GM18870 (cell line): ENCODE results near the gene ARNT2.

Source experiments
- ATAC-seq: cut with Tn5 transposase; IDR thresholded peaks from one replicate; pipeline ENCODE4 v1.9.1; 2021; ENCODE audit warnings: moderate library complexity; ENCODE audit not compliant: unreplicated experiment

ARNT2 gene

DNA sequence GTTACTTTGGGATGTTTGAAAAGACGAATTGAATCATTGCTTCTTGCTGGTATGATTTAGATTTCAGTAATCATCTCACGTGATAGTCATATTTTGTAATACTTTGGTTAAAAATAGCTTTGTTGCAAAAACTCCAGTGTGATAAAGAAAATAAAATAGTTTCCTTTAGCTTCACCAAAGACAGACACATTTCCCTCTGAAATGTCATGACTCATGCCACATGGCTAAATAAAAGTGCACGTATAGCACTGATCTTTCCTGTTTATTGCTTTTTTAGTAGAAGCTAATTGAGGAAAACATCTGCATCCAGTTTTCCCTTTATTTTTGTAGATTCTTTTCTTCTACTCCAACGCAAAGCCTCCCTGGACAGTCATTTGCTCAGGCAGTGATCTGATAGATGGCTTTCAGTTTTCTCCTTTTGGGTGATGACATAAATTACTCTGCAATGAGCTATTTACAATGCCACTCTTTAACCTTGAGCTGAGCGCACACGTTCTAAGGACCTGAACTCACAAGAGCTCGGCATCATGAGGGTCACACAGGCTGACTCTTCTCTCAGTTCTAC is 84.9 kb downstream of the ARNT2 start:
- ATAC-seq: no peak

DNA sequence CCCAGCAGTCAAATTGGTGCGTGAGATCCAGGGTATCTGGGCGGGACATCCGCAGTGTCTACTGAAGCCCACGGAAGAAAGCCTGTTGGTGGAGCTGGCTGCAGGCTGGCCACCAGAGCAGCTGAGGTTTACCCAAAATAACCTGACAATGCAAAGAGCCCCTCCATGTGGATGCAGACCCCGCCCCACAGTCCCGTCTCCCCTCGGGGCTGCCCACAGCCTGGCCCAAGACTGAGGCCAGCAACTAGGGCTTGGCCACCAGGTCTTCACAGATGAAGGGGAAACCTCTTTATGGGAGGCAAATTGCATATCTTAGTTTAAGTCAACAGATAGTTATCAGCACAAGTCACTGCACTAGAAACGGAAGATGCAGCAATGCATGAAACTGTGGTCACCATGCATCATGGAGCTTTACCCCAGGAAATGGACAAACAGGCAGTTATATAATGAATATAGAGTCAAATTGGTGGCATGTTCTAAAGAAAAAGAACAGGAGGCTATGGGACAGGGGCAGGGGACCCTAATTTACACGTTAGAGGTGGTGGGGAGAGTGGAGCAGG is 86.3 kb downstream of the ARNT2 start:
- no peak for ATAC-seq

DNA sequence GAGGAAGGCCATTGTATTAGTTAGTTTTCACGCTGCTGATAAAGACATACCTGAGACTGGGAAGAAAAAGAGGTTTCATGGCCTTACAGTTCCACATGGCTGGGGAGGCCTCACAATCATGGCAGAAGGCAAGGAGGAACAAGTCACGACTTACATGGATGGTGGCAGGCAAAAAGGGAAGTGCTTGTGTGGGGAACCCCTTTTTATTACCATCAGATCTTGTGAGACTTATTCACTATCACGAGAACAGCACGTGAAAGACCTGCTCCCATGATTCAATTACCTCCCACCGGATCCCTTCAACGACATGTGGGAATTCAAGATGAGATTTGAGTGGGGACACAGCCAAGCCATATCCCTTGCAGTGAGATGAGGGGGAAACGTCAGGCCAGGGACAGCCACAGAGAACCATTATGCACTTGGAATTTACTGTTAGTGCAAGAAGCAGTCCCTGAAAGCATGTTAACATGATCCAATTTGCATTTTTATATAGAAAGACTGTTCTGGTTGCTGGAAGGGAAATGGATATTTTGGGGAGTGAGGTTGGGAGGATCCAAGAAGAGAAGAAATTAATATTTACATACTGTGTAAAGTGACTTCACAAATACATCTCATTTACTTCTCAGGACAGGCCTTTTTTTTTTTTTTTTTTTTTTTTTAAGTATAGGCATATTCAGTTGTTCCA is 87.1 kb downstream of the ARNT2 start:
- no peak for ATAC-seq

DNA sequence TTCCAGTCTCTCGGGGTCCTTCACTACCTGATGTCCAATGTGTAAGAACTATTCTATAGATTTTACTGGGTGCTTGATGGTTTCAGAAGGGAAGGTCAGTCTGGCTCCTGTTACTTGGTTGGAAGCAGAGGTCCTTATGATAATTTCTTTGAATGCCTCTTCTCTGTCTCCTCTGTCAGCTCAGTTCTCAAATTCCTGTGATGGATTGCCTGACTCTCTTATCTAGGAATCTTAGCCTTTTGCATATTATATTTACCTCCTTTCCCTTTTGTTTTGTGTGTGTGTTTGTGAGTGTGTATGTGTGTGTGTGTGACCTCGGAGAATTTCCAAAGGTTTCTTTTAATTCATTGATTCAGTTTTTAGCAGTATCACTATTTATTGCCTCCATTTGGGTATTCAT is 88.2 kb downstream of the ARNT2 start:
- ATAC-seq: no peak

DNA sequence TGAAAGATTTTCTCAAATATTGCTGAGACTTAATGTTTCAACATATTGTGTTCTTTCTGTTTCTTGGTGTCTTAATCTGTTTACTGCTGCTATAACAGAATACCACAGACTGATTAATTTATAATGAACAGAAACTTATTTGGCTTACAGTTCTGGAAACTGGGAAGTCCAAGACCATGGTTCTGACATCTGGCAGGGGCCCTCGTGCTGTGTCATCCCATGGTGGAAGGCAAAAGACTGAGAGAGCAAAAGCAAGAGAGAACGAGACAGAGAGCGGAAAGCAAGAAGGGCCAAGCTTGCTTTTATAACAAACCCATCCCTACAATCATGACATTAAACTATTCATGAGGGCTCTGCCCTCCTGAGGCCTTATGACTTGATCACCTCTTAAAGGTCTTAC is 88.7 kb downstream of the ARNT2 start:
- ATAC-seq: no peak

DNA sequence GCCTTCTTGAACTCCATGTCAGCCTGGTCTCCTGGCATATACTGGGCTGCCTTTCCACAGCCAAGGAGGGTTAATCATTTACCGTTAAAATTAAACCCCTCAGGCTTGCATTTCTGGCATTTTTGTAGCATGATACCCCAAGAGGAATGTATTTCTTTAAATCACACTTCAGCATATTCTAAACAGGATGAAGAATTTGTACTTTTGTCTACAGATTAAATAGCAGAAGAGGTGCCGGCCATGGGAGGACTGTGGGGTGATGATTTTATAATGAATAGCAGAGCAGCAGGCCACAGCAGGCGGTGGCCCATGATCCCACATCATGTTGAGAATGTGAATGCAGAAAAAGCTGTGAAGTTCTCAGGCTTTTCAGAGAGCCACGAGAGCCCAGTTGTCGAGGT is 90.2 kb downstream of the ARNT2 start:
- no peak for ATAC-seq

DNA sequence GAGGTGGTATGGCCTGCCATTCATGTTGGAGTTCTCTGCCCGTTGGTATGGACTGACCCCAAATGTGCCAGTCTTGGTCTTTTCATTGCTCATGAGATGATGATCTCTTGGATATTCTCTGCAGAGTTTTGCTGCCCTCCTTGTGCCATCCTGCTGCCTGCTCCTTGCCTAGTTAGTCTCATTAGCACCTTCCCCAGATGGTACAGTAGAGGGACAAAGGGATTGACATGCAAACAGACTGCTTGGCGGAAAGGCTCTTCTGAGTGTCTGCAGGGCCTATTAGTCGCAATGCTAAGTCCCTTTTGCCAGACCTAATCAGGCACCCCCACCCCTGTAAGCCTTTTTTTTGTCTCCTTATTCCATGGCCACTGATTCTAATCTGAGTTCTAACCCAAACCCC is 90.6 kb downstream of the ARNT2 start:
- ATAC-seq: no peak

DNA sequence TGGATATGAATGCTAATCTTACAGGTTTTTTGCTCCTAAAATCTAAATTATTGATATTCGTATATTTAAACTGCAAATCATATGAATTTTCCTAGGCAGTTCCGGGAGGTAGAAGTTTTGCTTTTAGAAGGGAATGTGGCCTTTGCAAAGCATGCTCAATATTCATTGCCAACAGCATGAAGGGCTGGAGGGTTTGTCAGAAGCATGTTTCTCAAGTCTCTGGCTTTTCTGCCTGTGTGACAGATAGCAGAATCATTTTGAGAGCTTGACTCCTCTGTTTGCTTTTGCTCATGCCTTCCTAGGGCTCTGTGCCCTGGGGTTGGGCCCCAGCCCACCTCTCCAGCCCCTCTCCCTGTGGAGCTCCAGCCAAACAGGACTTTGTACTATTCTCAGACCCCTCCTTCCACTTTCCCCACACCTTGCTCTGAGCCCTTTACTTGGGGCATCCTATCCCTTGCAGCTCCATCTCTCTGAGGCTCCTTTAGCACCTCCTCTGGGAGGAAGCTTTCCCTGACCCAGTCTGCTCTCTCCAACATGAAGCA is 91.3 kb downstream of the ARNT2 start:
- ATAC-seq: no peak

DNA sequence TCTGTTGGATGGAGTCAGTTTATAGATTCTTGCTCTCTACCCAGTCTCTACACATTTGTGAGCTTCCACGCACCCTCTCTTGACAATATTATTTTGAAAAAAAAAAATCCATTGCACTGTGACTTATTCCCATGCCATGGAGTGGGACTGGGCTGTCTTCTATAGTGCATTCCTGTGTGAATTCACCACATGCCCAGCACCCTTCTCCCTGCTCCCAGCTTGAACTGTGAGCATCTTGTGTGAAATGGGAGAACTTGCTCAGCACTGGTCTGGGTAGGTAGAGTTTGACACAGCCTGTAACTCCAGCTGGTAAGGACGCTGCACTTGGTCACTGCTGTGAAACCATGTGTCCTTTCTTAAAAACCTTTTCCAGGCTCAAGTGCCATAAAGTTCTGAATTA is 91.9 kb downstream of the ARNT2 start:
- ATAC-seq: no peak

DNA sequence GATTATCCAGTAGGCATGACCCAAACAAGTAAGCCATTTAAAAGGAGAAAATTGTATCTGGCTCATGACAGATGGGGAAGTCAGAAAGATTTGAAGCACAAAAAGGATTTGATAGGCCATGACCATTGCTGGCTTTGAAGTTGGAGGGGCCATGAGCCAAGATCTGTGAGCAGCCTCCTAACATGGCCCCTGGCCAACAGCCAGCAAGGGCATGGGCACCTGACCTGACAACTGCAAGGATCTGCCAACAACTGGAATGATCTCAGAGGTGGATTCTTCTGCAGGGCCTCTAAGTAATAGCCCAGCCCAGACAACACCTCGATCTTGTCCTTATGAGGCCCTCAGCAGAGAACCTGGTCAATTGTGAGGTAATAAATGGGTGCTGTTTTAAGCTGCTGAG is 93.0 kb downstream of the ARNT2 start:
- ATAC-seq: no peak

DNA sequence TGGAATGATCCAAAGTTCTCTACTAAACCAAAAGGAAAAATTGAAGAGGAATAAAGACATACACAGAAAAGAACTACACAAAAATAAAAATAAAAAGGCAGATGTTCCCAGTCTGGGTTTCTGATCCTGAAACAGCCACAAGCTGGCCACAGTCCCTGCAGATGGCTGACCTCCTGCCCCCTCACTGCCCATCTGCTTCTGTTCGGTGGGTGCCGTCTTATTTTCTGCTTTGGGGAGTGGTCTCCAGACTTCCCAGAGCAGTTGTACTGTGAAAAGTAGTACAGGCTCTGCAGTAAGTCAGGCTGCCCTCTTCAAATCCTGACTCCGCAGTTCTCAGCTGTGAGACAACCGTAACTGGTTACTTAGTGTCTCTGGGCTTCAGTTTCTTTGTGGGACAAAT is 94.5 kb downstream of the ARNT2 start:
- ATAC-seq: no peak

DNA sequence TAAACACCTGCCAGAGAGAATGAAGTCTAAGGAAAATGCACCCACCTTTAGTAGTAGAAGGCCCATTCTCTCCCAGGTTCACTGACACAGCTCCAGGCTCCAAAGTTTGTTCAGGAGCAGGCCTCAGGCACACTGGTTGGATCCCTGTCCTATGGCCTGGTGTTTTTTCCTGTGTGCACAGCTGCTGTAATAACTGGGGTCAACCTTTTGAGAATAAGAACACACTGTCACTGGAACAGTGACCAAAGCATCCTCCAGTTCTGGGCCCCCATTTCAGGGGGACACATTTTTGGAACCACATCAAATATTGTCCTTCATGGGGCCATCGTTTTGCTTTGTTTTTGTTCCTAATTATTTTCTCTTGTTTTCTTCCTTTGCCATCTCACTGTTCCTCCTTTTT is 95.8 kb downstream of the ARNT2 start:
- ATAC-seq: no peak

DNA sequence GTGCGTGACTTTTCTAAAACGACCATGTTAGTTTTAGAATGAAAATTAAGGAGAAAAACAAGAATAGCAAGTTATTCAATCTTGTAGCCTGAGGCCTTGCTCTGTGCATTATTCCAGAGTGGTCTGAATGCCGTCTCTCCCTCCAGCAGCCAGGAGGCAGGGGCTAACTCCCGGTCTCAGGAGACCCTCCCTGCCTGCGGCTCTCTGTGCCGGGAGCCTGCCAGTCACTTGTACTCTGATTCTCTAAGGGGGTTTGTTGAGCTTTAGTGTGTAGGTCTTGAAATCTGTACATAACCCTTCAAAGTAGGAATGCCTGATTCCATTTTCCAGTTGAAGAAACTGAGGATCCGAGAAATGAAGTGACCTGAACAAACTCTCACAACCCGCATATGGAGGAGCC is 97.3 kb downstream of the ARNT2 start:
- no peak for ATAC-seq

DNA sequence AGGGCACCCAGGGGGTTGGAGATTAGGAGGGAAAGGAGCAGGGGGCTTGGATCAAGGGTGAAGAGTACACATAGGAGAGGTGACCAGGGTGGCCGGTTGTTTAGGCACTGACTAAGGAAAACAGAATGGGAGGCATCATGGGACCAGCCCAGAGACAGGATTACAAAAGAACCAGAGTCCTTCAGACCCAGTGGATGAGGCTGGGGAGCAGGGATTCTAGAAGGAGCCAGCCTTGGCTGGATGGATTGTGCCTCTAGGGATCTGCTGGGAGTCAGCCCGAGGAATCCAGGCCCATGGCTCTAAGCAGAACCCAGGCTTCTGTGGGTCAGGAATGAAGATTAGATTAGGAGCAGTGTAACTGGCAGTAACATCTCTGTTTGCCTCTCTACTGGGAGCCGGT is 98.6 kb downstream of the ARNT2 start:
- ATAC-seq: no peak

DNA sequence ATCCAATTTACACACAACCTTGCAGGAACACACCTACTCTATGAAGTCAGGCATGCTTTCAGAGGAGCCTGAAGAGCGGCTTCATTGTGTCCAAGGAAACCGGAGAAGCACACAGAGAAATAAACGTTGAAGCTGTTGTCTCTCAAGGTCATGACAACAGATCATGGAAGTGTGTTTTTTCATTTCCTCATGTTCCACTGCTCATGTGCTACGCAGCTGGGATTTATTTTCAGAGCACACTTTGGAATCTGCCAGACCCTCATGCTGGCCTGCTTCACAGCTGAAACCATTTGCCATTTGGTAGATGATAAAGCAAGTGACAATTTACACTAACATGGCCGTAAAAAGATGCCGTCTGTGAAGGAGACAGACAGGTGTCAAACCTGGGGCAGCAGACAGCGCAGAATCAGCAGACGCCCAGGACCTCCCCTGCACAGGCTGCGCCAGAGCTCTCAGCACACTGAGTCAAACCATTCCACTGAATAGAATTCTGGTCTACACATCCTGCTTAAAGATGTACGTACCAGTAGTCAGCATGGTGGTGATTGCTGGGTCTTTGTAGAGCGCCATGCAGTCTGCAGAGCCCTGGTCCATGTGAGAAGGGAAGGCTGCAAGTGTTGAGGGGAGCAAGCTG is 99.3 kb downstream of the ARNT2 start:
- no peak for ATAC-seq

DNA sequence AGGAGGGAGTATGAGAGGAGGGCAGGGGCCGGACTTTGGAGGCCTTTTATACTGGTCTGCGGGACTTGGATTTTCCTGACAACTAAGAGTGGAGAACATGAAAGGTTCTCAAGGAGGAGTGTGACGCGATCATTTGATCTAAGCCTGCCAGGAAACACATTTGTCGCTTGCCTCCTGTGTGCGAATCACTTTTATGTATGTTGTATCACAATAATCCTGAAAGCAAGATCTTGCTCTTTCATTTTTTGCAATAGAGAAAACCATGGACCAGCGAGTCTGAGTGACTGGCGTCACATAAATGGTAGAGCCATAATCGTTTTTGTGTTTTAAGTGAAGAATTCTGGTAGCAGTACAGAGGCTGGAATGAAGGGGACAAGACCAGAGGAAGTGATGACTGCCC is 100.7 kb downstream of the ARNT2 start:
- no peak for ATAC-seq

DNA sequence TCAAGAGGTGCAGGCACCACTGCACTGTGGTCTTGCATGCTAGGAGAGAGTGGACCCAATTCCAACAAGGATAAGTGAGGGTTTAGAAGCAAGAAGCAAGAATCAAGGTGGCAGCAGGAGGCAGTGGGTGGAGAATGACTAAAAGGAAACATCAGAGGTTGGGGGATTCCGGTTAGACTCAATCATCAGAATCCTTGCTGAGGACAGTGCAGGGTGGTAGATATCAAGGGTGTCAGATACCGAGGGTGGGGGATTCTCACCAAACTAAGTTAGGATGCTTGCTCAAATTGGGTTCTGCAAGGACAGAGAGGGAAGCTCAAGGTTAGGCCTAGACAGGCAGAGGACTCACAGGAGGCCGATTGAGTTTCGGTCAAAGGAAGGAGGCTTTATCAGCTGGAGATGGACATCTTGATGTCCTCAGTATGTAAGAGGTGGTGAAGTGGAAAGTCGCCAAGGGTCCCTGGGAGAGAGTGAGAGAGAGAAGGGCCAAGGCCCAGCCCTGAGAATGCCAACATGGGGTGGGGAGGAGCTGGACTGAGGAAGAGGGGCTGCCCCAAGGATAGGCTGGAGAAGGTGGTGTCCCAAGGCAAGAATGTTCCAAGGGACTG is 102.2 kb downstream of the ARNT2 start:
- ATAC-seq: no peak

DNA sequence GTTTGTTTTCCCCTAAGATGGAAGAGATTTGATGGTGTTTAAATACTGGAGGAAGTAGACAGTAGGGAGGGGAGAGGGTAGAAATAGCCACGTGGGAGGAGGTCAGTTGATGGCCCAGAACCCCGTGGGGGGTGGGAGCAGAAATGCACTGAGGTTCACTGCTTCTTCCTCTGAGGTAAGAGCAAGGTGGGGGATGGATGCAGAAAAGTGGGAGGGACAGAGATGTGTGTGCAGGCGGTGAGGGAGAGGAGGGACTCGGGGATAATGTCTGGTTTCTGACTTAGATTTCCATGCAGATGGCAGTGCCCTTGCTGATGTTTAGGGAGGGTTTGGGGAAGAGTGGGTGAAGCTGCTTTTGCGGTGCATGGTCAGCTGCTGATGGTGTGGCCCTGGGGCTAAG is 102.9 kb downstream of the ARNT2 start:
- no peak for ATAC-seq

DNA sequence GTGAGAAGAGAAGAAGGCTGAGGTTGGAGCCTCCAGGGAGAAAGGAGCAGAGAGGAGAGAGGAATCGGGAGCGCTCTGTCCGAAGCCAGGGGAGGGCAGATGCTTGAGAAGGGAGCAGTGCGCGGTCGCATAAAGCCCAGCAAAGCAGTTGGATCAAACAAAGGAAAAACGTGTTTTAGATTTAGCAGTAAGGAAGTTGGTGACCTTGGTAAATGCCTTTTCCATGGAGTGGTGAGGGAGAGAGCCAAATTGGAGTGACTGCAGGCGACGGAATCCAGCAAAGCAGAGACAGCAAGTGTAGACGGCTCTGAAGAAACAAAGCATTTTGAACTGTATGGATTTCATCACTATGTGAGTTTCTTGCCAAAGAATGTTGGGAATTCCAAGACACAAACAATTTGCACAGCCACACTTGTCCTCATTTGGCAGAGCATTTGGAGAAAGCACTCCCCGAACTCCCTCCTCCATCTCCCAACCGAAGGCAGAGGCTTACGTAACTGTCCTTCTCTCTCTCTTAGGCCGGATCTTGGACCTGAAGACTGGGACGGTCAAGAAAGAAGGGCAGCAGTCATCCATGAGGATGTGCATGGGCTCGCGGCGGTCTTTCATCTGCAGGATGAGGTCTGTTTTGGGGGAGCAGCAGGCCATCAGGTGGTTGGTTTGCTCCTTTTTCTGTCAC is 103.6 kb downstream of the ARNT2 start:
- ATAC-seq: no peak

DNA sequence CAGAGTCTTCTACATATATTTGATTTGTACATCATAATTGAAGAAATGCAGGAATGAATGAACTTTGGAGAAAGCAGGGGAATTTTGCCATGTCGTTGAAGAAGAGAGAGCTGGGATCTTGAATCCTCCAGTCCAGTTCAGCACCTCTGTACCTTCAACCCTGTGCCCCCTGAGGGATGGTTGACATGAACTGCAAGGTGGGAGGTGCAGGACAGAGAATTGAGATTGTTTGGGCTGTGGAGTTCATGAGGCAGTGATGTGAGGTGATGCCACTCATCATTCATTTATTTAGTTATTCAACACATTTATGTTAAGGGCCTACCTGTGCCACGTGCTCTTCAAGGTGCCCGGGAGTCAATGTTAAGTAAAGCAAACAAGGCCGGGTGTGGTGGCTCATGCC is 104.6 kb downstream of the ARNT2 start:
- no peak for ATAC-seq

DNA sequence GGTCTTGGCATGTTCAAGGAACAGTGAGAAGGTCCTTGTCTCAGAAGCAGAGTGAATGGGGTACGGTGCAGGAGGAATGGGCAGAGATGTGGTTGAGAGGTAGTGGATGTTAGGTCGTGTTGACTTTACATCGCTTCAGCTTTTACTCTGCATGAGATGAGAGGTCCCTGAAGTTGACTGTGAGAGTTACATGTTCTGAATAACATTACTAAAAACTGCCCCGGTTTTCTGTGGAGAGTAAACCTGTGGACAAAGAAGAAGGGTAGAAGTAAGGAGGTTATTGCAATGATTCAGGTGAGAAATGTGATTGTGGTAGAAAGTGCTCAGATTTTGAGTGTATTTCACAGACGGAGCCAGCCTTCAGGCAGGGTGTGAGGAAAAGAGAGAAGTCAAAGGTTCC is 105.6 kb downstream of the ARNT2 start:
- no peak for ATAC-seq
